Measurements from ENCODE around the gene NFKBIA.

DNA sequence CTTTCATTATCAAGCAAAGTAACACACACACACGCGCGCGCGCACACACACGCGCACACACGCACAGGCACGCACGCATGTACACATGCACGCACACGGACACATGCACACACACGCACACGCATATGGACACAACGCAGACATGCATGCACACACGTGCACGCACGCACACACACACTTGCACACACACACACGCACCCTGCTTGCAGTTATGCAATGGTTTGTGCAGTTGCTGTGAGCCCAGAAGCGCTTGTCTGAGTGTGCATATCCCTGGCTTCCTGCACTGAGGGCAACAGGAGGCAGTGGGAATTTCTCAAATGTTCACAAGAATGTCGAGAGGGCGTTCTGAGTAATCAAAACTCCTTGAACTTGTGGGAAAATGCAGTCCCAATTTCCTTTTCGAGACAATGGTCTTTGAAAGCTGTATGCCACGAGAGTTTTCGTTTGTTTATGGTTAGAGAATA lies 41.6 kb downstream of the NFKBIA start:
- TF ChIP-seq ESRRA (IDR thresholded peaks at IDR 0.05; ENCODE audit: borderline replicate concordance, low read length) (no peak), CBX2 (IDR thresholded peaks at IDR 0.05; ENCODE audit: borderline replicate concordance, low read depth) (no peak), EP300 (IDR thresholded peaks at IDR 0.05) (no peak), SMC3 (IDR thresholded peaks at IDR 0.05) (no peak), JUN (IDR thresholded peaks at IDR 0.05) (no peak), POLR2A (IDR thresholded peaks at IDR 0.05; ENCODE audit: low read length) (no peak), MAZ (IDR thresholded peaks at IDR 0.05; ENCODE audit: borderline replicate concordance, low read depth, low read length) (no peak), PHF8 (IDR thresholded peaks at IDR 0.05; ENCODE audit: borderline replicate concordance, low read depth) (no peak)
- TF ChIP-seq, protein P1, sequence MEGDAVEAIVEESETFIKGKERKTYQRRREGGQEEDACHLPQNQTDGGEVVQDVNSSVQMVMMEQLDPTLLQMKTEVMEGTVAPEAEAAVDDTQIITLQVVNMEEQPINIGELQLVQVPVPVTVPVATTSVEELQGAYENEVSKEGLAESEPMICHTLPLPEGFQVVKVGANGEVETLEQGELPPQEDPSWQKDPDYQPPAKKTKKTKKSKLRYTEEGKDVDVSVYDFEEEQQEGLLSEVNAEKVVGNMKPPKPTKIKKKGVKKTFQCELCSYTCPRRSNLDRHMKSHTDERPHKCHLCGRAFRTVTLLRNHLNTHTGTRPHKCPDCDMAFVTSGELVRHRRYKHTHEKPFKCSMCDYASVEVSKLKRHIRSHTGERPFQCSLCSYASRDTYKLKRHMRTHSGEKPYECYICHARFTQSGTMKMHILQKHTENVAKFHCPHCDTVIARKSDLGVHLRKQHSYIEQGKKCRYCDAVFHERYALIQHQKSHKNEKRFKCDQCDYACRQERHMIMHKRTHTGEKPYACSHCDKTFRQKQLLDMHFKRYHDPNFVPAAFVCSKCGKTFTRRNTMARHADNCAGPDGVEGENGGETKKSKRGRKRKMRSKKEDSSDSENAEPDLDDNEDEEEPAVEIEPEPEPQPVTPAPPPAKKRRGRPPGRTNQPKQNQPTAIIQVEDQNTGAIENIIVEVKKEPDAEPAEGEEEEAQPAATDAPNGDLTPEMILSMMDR (IDR thresholded peaks at IDR 0.05) = no peak

Data from A549 (cell line).